SK-N-SH (cell line): ENCODE measurements around the gene AP2A2. TPM values are rescaled to one million over a fixed set of nuclear protein-coding genes. Genes with fewer than 3 reads are reported as not detected.

Experiments
- CTCF ChIA-PET: fragments of 300-600, 350-600 bp; formaldehyde crosslinking; extraction: SDS; loops from one replicate; lab custom pipeline; 2021; lab: Yijun Ruan, JAX
- POLR2A ChIA-PET: fragments of 350-600 bp; sonication (Branson Sonifier 250); formaldehyde crosslinking; extraction: SDS; loops from one replicate; lab custom pipeline; 2020; ENCODE audit warnings: antibody characterized with exemption, inconsistent platforms; lab: Yijun Ruan, JAX
- DNase-seq: peaks from one replicate; pipeline ENCODE4 v3.0.0; 2012
- H2AFZ ChIP-seq: fragments of 200-600 bp; sonication (generic); 2 replicates; pipeline ENCODE4 v1.8.1; 2016; ENCODE audit warnings: antibody characterized with exemption, mild to moderate bottlenecking, low read depth
- H3F3A ChIP-seq: fragments of 200-600 bp; sonication (generic); replicated peaks from 2 replicates; pipeline ENCODE3; 2016; ENCODE audit warnings: antibody characterized with exemption, mild to moderate bottlenecking; ENCODE audit not compliant: insufficient read depth
- H3K27ac ChIP-seq, 2 experiments: fragments of 200-500 bp in 1 of 2; fragments of 200-600 bp in 1 of 2; sonication (Bioruptor generic) in 1 of 2; sonication (generic), shearing (Covaris generic) in 1 of 2; 2 replicates each; pipeline versions ENCODE4 v1.5.1 to v1.6.1; 2014 to 2016; ENCODE audit warnings: low read depth in 2 of 2, inconsistent platforms in 1 of 2, low read length in 1 of 2, mild to moderate bottlenecking in 1 of 2, mixed read lengths in 1 of 2
- H3K27me3 ChIP-seq: fragments of 200-600 bp; sonication (generic), shearing (Covaris generic); 2 replicates; pipeline ENCODE4 v1.6.1; 2016; ENCODE audit warnings: mixed run types; ENCODE audit not compliant: insufficient read depth
- H3K36me3 ChIP-seq, 2 experiments: fragments of 200-500 bp in 1 of 2; fragments of 200-600 bp in 1 of 2; sonication (Bioruptor generic) in 1 of 2; sonication (generic) in 1 of 2; replicated peaks in 1 of 2; 2 replicates each; pipeline versions ENCODE3 to v1.5.1; 2014 to 2016; ENCODE audit warnings: low read length in 1 of 2, mild to moderate bottlenecking in 1 of 2; ENCODE audit not compliant: insufficient read depth in 2 of 2, control insufficient read depth in 1 of 2
- H3K4me1 ChIP-seq, 2 experiments: fragments of 200-500 bp in 1 of 2; fragments of 200-600 bp in 1 of 2; sonication (Bioruptor generic) in 1 of 2; sonication (generic), shearing (Covaris generic) in 1 of 2; 2 replicates each; pipeline versions ENCODE4 v1.5.1 to v1.6.1; 2014 to 2016; ENCODE audit warnings: low read depth in 1 of 2, low read length in 1 of 2, mixed run types in 1 of 2; ENCODE audit not compliant: insufficient read depth in 2 of 2, control insufficient read depth in 1 of 2
- H3K4me2 ChIP-seq: fragments of 200-600 bp; sonication (generic), shearing (Covaris generic); 2 replicates; pipeline ENCODE4 v1.6.1; 2017; ENCODE audit warnings: mixed run types
- H3K4me3 ChIP-seq, 2 experiments: fragments of 200-500 bp in 1 of 2; fragments of 200-600 bp in 1 of 2; sonication (Bioruptor generic) in 1 of 2; sonication (generic), shearing (Covaris generic) in 1 of 2; 2 replicates each; pipeline versions ENCODE4 v1.5.1 to v1.8.1; 2014 to 2016; ENCODE audit warnings: low read depth in 2 of 2, inconsistent platforms in 1 of 2, low read length in 1 of 2, mild to moderate bottlenecking in 1 of 2, mixed read lengths in 1 of 2, moderate library complexity in 1 of 2
- H3K79me2 ChIP-seq: fragments of 200-600 bp; sonication (generic); 2 replicates; pipeline ENCODE4 v1.8.1; 2017; ENCODE audit warnings: mild to moderate bottlenecking; ENCODE audit not compliant: insufficient read depth
- H3K9ac ChIP-seq: fragments of 200-600 bp; sonication (generic); 2 replicates; pipeline ENCODE4 v1.6.1; 2017; ENCODE audit warnings: mixed run types
- H3K9me2 ChIP-seq: fragments of 200-600 bp; sonication (generic); 2 replicates; pipeline ENCODE4 v1.6.1; 2017; ENCODE audit warnings: mixed run types
- H3K9me3 ChIP-seq: fragments of 200-600 bp; sonication (generic); 2 replicates; pipeline ENCODE4 v1.6.1; 2017; ENCODE audit warnings: mixed run types, mild to moderate bottlenecking, moderate library complexity
- H4K20me1 ChIP-seq: fragments of 200-600 bp; sonication (generic); 2 replicates; pipeline ENCODE4 v1.6.1; 2017; ENCODE audit warnings: mild to moderate bottlenecking, mixed run types; ENCODE audit not compliant: insufficient read depth
- CHD2 ChIP-seq: fragments of 150-350 bp; IDR thresholded peaks from 2 replicates; pipeline ENCODE4 v1.6.1; 2018; ENCODE audit warnings: low read length; ENCODE audit not compliant: partially characterized antibody
- MXI1 ChIP-seq: IDR thresholded peaks from 2 replicates; pipeline ENCODE4 v1.6.1; 2012; ENCODE audit warnings: mild to moderate bottlenecking, low read depth, low read length, improper control_type of control experiment
- NRF1 ChIP-seq: IDR thresholded peaks from 2 replicates; pipeline ENCODE4 v1.6.1; 2012; ENCODE audit warnings: low read depth, mild to moderate bottlenecking, low read length
- POLR2AphosphoS5 ChIP-seq: IDR thresholded peaks from 2 replicates; pipeline ENCODE4 v1.6.1; 2012; ENCODE audit warnings: low read depth, low read length
- RAD21 ChIP-seq: IDR thresholded peaks from 2 replicates; pipeline ENCODE4 v1.6.1; 2012; ENCODE audit warnings: mild to moderate bottlenecking, low read length
- RCOR1 ChIP-seq: fragments of 150-350 bp; IDR thresholded peaks from 2 replicates; pipeline ENCODE4 v1.6.1; 2017; ENCODE audit warnings: antibody characterized with exemption, low read length
- REST ChIP-seq: IDR thresholded peaks from 2 replicates; pipeline ENCODE4 v1.6.1; 2012; ENCODE audit warnings: mild to moderate bottlenecking, low read depth, low read length, moderate library complexity
- RXRA ChIP-seq: IDR thresholded peaks from 2 replicates; pipeline ENCODE4 v1.4.0; 2012; ENCODE audit warnings: low read depth, mild to moderate bottlenecking, borderline replicate concordance
- SMC3 ChIP-seq: IDR thresholded peaks from 2 replicates; pipeline ENCODE4 v1.6.1; 2012; ENCODE audit warnings: low read depth, low read length, improper control_type of control experiment
- USF1 ChIP-seq: IDR thresholded peaks from 2 replicates; pipeline ENCODE4 v1.4.0; 2012; ENCODE audit warnings: low read depth, borderline replicate concordance
- ZBTB33 ChIP-seq: IDR thresholded peaks from 2 replicates; pipeline ENCODE4 v1.4.0; 2012; ENCODE audit warnings: low read depth, borderline replicate concordance
- WGBS: methylation state at CpG from one replicate; pipeline ENCODE4 v1.1.6; 2017; ENCODE audit warnings: low lambda C conversion rate; 5-methylcytosine and 5-hydroxymethylcytosine counted together
- polyA plus RNA-seq, 3 experiments: library from polyadenylated mRNA; depleted of rRNA; stranded (reverse); fragments of >200 nt; gene quantifications; 2 replicates each; pipeline ENCODE4 v1.2.3, GENCODE V29; 2012
- TF ChIP-seq, protein P1 (sequence below): fragments of 200-600 bp; sonication (generic); IDR thresholded peaks from 2 replicates; pipeline ENCODE4 v1.6.1; 2017; ENCODE audit warnings: antibody characterized with exemption, mild to moderate bottlenecking, moderate library complexity

AP2A2 gene
- polyA plus RNA-seq, 1 of the 3 experiments (the other 2 are of a cell fraction), result 42.7 TPM

DNA sequence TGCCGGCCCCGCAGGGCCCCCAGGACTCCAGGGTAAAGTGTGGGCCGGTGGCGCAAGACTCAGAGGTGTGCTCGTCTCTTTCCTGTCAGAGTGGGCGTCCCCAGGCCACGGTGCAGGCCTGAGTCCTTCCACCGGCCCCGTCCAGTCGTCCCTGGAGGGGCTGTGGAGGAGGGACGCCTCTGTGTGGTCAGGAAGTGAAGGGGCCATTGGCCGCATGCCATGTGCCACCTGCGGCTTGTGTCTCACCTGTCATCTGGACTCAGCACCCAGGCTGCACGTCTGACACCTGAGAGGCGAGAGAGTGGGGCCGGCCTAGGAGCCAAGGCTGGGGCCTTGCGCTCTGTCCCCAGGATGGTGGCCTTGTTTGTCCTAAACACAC is 85.6 kb downstream of the AP2A2 start:
- Histone ChIP-seq H3K27me3 (no peaks in the 10 kb centered on the region), H4K20me1 (no peaks in the 10 kb centered on the region), H3K9ac (no peak overlapping the region), H3K27ac (no peak overlapping the region), H2AFZ (no peak overlapping the region)
- CTCF ChIA-PET, result no interaction called here
- POLR2A ChIA-PET, result no interaction called here
- DNase-seq, result no peak
- WGBS, result 100% methylated on average over 1 of the region's 17 CpGs
- no peak for TF ChIP-seq CHD2
- no peak for TF ChIP-seq ZBTB33
- no peak for TF ChIP-seq NRF1
- TF ChIP-seq, all 33 proteins: peak for 0
- Histone ChIP-seq H3K4me2 (no peak overlapping the region), H3F3A (no peaks in the 10 kb centered on the region), H3K9me2 (no peaks in the 10 kb centered on the region), H3K9me3 (no peaks in the 10 kb centered on the region), H3K4me1 (no peaks in the 10 kb centered on the region), H3K79me2 (no peaks in the 10 kb centered on the region), H3K36me3 (peaks cover 5 to 53% of the 10 kb centered on the region in 2 experiments), H3K4me3 (no peak overlapping the region)

DNA sequence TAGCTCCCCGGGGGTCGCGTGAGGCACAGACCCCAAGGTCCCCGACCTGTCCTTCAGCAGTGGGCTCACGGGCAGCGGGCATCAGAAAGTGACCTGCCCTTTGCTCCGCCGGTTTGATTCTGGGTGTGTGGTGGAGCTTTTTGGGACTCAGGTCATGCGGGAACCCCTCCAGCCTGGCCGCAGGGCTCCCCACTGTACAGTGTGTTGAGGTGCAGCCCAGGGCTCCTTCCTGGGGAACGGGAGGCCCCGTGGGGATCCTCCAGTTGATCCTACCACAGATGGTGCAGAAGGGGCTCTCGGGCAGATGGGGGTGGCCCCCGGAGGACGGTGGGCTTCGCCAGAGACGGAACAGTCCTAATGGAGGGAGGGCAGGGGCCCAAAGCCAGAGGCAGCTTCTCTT is 86.6 kb downstream of the AP2A2 start:
- Histone ChIP-seq H3K4me3 (no peak overlapping the region), H2AFZ (no peak overlapping the region), H3K9me3 (no peaks in the 10 kb centered on the region), H3K4me2 (no peak overlapping the region), H3K36me3 (peaks cover 5 to 44% of the 10 kb centered on the region in 2 experiments), H3K27me3 (no peaks in the 10 kb centered on the region), H3K9me2 (no peaks in the 10 kb centered on the region), H3K4me1 (no peaks in the 10 kb centered on the region), H3K9ac (no peak overlapping the region), H3K79me2 (no peaks in the 10 kb centered on the region), H4K20me1 (no peaks in the 10 kb centered on the region), H3F3A (no peaks in the 10 kb centered on the region), H3K27ac (no peak overlapping the region)
- DNase-seq, result no peak
- CTCF ChIA-PET, result interaction anchor here (0.6 kb wide), 1 partner anchor 184 kb away, joined by 3 read pairs; the partner anchor contains the start of gene CRACR2B
- POLR2A ChIA-PET, result no interaction called here
- 92% methylated on average over 9 of the region's 17 CpGs for WGBS
- no peak for TF ChIP-seq POLR2AphosphoS5
- TF ChIP-seq RAD21, result no peak
- TF ChIP-seq USF1, result no peak
- TF ChIP-seq RXRA, result no peak
- TF ChIP-seq, protein P1, sequence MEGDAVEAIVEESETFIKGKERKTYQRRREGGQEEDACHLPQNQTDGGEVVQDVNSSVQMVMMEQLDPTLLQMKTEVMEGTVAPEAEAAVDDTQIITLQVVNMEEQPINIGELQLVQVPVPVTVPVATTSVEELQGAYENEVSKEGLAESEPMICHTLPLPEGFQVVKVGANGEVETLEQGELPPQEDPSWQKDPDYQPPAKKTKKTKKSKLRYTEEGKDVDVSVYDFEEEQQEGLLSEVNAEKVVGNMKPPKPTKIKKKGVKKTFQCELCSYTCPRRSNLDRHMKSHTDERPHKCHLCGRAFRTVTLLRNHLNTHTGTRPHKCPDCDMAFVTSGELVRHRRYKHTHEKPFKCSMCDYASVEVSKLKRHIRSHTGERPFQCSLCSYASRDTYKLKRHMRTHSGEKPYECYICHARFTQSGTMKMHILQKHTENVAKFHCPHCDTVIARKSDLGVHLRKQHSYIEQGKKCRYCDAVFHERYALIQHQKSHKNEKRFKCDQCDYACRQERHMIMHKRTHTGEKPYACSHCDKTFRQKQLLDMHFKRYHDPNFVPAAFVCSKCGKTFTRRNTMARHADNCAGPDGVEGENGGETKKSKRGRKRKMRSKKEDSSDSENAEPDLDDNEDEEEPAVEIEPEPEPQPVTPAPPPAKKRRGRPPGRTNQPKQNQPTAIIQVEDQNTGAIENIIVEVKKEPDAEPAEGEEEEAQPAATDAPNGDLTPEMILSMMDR, result no peak
- no peak for TF ChIP-seq SMC3
- TF ChIP-seq MXI1, result no peak
- no peak for TF ChIP-seq RCOR1
- TF ChIP-seq REST, result no peak
